Measurements from ENCODE around the gene LRRC10B.

LRRC10B gene

GRCh38 chr11:61486011-61486620 is 22.4 kb upstream of the LRRC10B start:
- Histone ChIP-seq H3K79me2 (ENCODE audit: insufficient read depth, low read length) (no peaks in the 10 kb centered on the region), H3K4me3 (ENCODE audit: low read depth, low read length, poor library complexity, severe bottlenecking) (no peak overlapping the region), H3F3A (ENCODE audit: insufficient read depth, low read length) (no peaks in the 10 kb centered on the region), H3K36me3 (ENCODE audit: insufficient read depth, low read length) (no peaks in the 10 kb centered on the region), H3K4me1 (ENCODE audit: insufficient read depth, low read length, severe bottlenecking) (no peaks in the 10 kb centered on the region), H2AFZ (ENCODE audit: low read length) (no peak overlapping the region), H3K9ac (ENCODE audit: low read length) (no peak overlapping the region), H4K20me1 (ENCODE audit: insufficient read depth, low read length) (no peaks in the 10 kb centered on the region), H3K27ac (ENCODE audit: low read depth, low read length, poor library complexity, severe bottlenecking) (no peak overlapping the region), H3K9me3 (ENCODE audit: low read length) (no peaks in the 10 kb centered on the region), H3K27me3 (ENCODE audit: insufficient read depth, low read length) (peaks cover 13% of the 10 kb centered on the region; the same call in 1 of the 2 replicates), H3K4me2 (ENCODE audit: low read length) (no peak overlapping the region), H3K9me2 (ENCODE audit: low read depth, low read length) (no peaks in the 10 kb centered on the region)
- no peak for TF ChIP-seq CTCF (IDR thresholded peaks at IDR 0.05; ENCODE audit: low read length)
- no peak for TF ChIP-seq EZH2 (IDR thresholded peaks at IDR 0.05; ENCODE audit: borderline replicate concordance, low read length)

- no peaks in the 10 kb centered on the region for H3K4me1 ChIP-seq (ENCODE audit: insufficient read depth, low read length, severe bottlenecking)
Observed at GRCh38 chr11:61486779-61487178, 21.8 kb upstream of the LRRC10B start.

GRCh38 chr11:61487342-61488025 is 21.1 kb upstream of the LRRC10B start:
- H3K4me3 ChIP-seq (ENCODE audit: low read depth, low read length, poor library complexity, severe bottlenecking), result no peak overlapping the region
- no peaks in the 10 kb centered on the region for H3K36me3 ChIP-seq (ENCODE audit: insufficient read depth, low read length)
- no peaks in the 10 kb centered on the region for H3F3A ChIP-seq (ENCODE audit: insufficient read depth, low read length)
- no peak overlapping the region for H2AFZ ChIP-seq (ENCODE audit: low read length)
- H3K79me2 ChIP-seq (ENCODE audit: insufficient read depth, low read length), result no peaks in the 10 kb centered on the region
- no peaks in the 10 kb centered on the region for H3K9me2 ChIP-seq (ENCODE audit: low read depth, low read length)
- peaks cover 13% of the 10 kb centered on the region; the same call in 1 of the 2 replicates for H3K27me3 ChIP-seq (ENCODE audit: insufficient read depth, low read length)
- TF ChIP-seq CTCF (IDR thresholded peaks at IDR 0.05; ENCODE audit: low read length) (no peak), EZH2 (IDR thresholded peaks at IDR 0.05; ENCODE audit: borderline replicate concordance, low read length) (no peak)
- no peak overlapping the region for H3K4me2 ChIP-seq (ENCODE audit: low read length)
- H4K20me1 ChIP-seq (ENCODE audit: insufficient read depth, low read length), result no peaks in the 10 kb centered on the region
- H3K9ac ChIP-seq (ENCODE audit: low read length), result no peak overlapping the region
- H3K9me3 ChIP-seq (ENCODE audit: low read length), result no peaks in the 10 kb centered on the region
- H3K4me1 ChIP-seq (ENCODE audit: insufficient read depth, low read length, severe bottlenecking), result no peaks in the 10 kb centered on the region
- no peak overlapping the region for H3K27ac ChIP-seq (ENCODE audit: low read depth, low read length, poor library complexity, severe bottlenecking)

More at GRCh38 chr11:61486779-61487178, 21.8 kb upstream of the LRRC10B start:
- H3K27me3 ChIP-seq (ENCODE audit: insufficient read depth, low read length), result peaks cover 13% of the 10 kb centered on the region; the same call in 1 of the 2 replicates
- H2AFZ ChIP-seq (ENCODE audit: low read length), result no peak overlapping the region
- no peak for TF ChIP-seq EZH2 (IDR thresholded peaks at IDR 0.05; ENCODE audit: borderline replicate concordance, low read length)
- no peak for TF ChIP-seq CTCF (IDR thresholded peaks at IDR 0.05; ENCODE audit: low read length)
- H3K36me3 ChIP-seq (ENCODE audit: insufficient read depth, low read length), result no peaks in the 10 kb centered on the region
- no peaks in the 10 kb centered on the region for H3F3A ChIP-seq (ENCODE audit: insufficient read depth, low read length)
- H3K4me3 ChIP-seq (ENCODE audit: low read depth, low read length, poor library complexity, severe bottlenecking), result no peak overlapping the region
- no peak overlapping the region for H3K27ac ChIP-seq (ENCODE audit: low read depth, low read length, poor library complexity, severe bottlenecking)
- H3K9me3 ChIP-seq (ENCODE audit: low read length), result no peaks in the 10 kb centered on the region
- H3K9me2 ChIP-seq (ENCODE audit: low read depth, low read length), result no peaks in the 10 kb centered on the region
- H3K79me2 ChIP-seq (ENCODE audit: insufficient read depth, low read length), result no peaks in the 10 kb centered on the region
- H4K20me1 ChIP-seq (ENCODE audit: insufficient read depth, low read length), result no peaks in the 10 kb centered on the region
- no peak overlapping the region for H3K4me2 ChIP-seq (ENCODE audit: low read length)
- no peak overlapping the region for H3K9ac ChIP-seq (ENCODE audit: low read length)
